HepG2 (cell line): ENCODE results near the gene SOX12. TPM values are rescaled to one million over a fixed set of nuclear protein-coding genes. Genes with fewer than 3 reads are reported as not detected.

Experiments used
- ATF5 ChIP-seq: sonication (generic); formaldehyde crosslinking; IDR thresholded peaks from 2 replicates; pipeline ENCODE4 v1.4.0; 2020; ENCODE audit warnings: mild to moderate bottlenecking, low read depth, missing genetic modification reagents
- CREB1 ChIP-seq, 2 experiments: fragments of 450-650 bp in 1 of 2; IDR thresholded peaks; 2 replicates each; pipeline ENCODE4 v1.6.1; 2016 to 2017; ENCODE audit warnings: control low read depth in 1 of 2, mild to moderate bottlenecking in 1 of 2, missing compliant biosample characterization in 1 of 2, missing genetic modification characterization in 1 of 2
- CREBL2 ChIP-seq: sonication (generic); formaldehyde crosslinking; IDR thresholded peaks from 2 replicates; pipeline ENCODE4 v1.8.1; 2023; ENCODE audit warnings: missing genetic modification reagents, mild to moderate bottlenecking, borderline replicate concordance
- ELK4 ChIP-seq: sonication (generic); formaldehyde crosslinking; IDR thresholded peaks from 2 replicates; pipeline ENCODE4 v1.9.0; 2021; ENCODE audit warnings: missing genetic modification reagents, borderline replicate concordance
- GABPA ChIP-seq, 2 experiments: IDR thresholded peaks; 2 replicates each; pipeline ENCODE4 v1.6.1; 2011 to 2016; ENCODE audit warnings: low read depth in 2 of 2, low read length in 1 of 2, missing biosample characterization in 1 of 2, missing genetic modification characterization in 1 of 2
- GLI4 ChIP-seq: sonication (generic); formaldehyde crosslinking; IDR thresholded peaks from 2 replicates; pipeline ENCODE4 v1.5.1; 2020; ENCODE audit warnings: missing genetic modification reagents, mild to moderate bottlenecking, moderate library complexity, borderline replicate concordance
- HNF4A ChIP-seq: sonication (generic); formaldehyde crosslinking; IDR thresholded peaks from 2 replicates; pipeline ENCODE4 v1.4.0; 2020; ENCODE audit warnings: missing genetic modification reagents
- HNRNPL ChIP-seq: fragments of 200-400 bp; formaldehyde crosslinking; IDR thresholded peaks from 2 replicates; pipeline ENCODE4 v1.6.1; 2017; ENCODE audit warnings: mild to moderate bottlenecking, low read depth, low read length
- HOXA7 ChIP-seq: sonication (generic); formaldehyde crosslinking; IDR thresholded peaks from 2 replicates; pipeline ENCODE4 v1.8.1; 2022; ENCODE audit warnings: mild to moderate bottlenecking, missing genetic modification reagents, moderate library complexity
- HOXA9 ChIP-seq: sonication (generic); formaldehyde crosslinking; IDR thresholded peaks from 2 replicates; pipeline ENCODE4 v1.8.1; 2022; ENCODE audit warnings: missing genetic modification reagents, mild to moderate bottlenecking, moderate library complexity, borderline replicate concordance
- KLF9 ChIP-seq: IDR thresholded peaks from 2 replicates; pipeline ENCODE4 v1.6.1; 2016; ENCODE audit warnings: low read depth
- MIER2 ChIP-seq: IDR thresholded peaks from 2 replicates; pipeline ENCODE4 v1.6.1; 2016; ENCODE audit warnings: missing biosample characterization, missing genetic modification reagents
- MYNN ChIP-seq: sonication (generic); formaldehyde crosslinking; IDR thresholded peaks from 2 replicates; pipeline ENCODE4 v1.4.0; 2020; ENCODE audit warnings: mild to moderate bottlenecking, low read depth, missing genetic modification reagents
- REXO4 ChIP-seq: sonication (generic); formaldehyde crosslinking; IDR thresholded peaks from 2 replicates; pipeline ENCODE4 v1.8.0; 2022; ENCODE audit warnings: missing genetic modification reagents, mild to moderate bottlenecking, borderline replicate concordance
- RNF2 ChIP-seq: fragments of 450-650 bp; conservative IDR thresholded peaks from 2 replicates; pipeline ENCODE4 v1.6.1; 2016; ENCODE audit warnings: low read depth
- RXRA ChIP-seq: sonication (generic); formaldehyde crosslinking; IDR thresholded peaks from 2 replicates; pipeline ENCODE4 v1.5.1; 2020; ENCODE audit warnings: missing genetic modification reagents
- SAFB2 ChIP-seq: sonication (generic); formaldehyde crosslinking; IDR thresholded peaks from 2 replicates; pipeline ENCODE4 v1.5.1; 2020; ENCODE audit warnings: missing genetic modification reagents, low read depth, mild to moderate bottlenecking, borderline replicate concordance
- TGIF2 ChIP-seq: IDR thresholded peaks from 2 replicates; pipeline ENCODE4 v1.6.1; 2016; ENCODE audit warnings: control low read depth, missing compliant biosample characterization
- TOE1 ChIP-seq: sonication (generic); formaldehyde crosslinking; IDR thresholded peaks from 2 replicates; pipeline ENCODE4 v1.4.0; 2020; ENCODE audit warnings: mild to moderate bottlenecking, missing genetic modification reagents
- WIZ ChIP-seq: sonication (generic); formaldehyde crosslinking; IDR thresholded peaks from 2 replicates; pipeline ENCODE4 v1.5.1; 2020; ENCODE audit warnings: mild to moderate bottlenecking, missing genetic modification reagents
- ZC3H4 ChIP-seq: sonication (generic); formaldehyde crosslinking; IDR thresholded peaks from 2 replicates; pipeline ENCODE4 v1.4.0; 2020; ENCODE audit warnings: missing genetic modification reagents, borderline replicate concordance
- ZNF160 ChIP-seq: sonication (generic); formaldehyde crosslinking; IDR thresholded peaks from 2 replicates; pipeline ENCODE4 v1.8.0; 2022; ENCODE audit warnings: mild to moderate bottlenecking, inconsistent platforms, missing genetic modification reagents
- ZNF235 ChIP-seq: sonication (generic); formaldehyde crosslinking; IDR thresholded peaks from 2 replicates; pipeline ENCODE4 v1.8.1; 2023; ENCODE audit warnings: mild to moderate bottlenecking, missing genetic modification reagents, borderline replicate concordance
- ZNF264 ChIP-seq: sonication (generic); formaldehyde crosslinking; IDR thresholded peaks from 2 replicates; pipeline ENCODE4 v1.4.0; 2020; ENCODE audit warnings: missing genetic modification reagents
- ZSCAN20 ChIP-seq: sonication (generic); formaldehyde crosslinking; IDR thresholded peaks from 2 replicates; pipeline ENCODE4 v1.4.0; 2020; ENCODE audit warnings: missing genetic modification reagents, mild to moderate bottlenecking, borderline replicate concordance
- ZXDC ChIP-seq: sonication (generic); formaldehyde crosslinking; IDR thresholded peaks from 2 replicates; pipeline ENCODE4 v1.5.0; 2020; ENCODE audit warnings: mild to moderate bottlenecking, missing genetic modification reagents
- polyA plus RNA-seq, 8 experiments: library from polyadenylated mRNA; depleted of rRNA in 3 of 8; stranded (reverse) in 7 of 8; unstranded in 1 of 8; fragments of >200 nt; fragmentation: Illumina TruSeq in 4 of 8; extraction: Trizol in 4 of 8; gene quantifications; 2 replicates each; pipeline versions ENCODE4 v1.2.1 to v1.2.3, GENCODE V29; 2011 to 2016; ENCODE audit warnings: low read depth in 4 of 8, missing spikeins in 1 of 8, mixed read lengths in 1 of 8; ENCODE audit not compliant: insufficient read depth in 1 of 8
- total RNA-seq, 5 experiments: library from RNA; depleted of rRNA; stranded (reverse); fragments of >200 nt; fragmentation: Illumina TruSeq; extraction: Trizol; gene quantifications; 2 replicates each; pipeline ENCODE4 v1.2.3, GENCODE V29; 2016; ENCODE audit warnings: low read depth in 1 of 5

SOX12 gene
- total and polyA plus RNA-seq, 2 of the 13 experiments (the other 11 are each of a cell fraction or from before 2014, with no cell fraction given) = 10.0 to 18.7 TPM

GRCh38 chr20:325889-326644 is 715 bp downstream of the SOX12 start (continued):
- no peak; the same call in none of the 2 replicates for TF ChIP-seq GLI4
- TF ChIP-seq WIZ (CRISPR knock-in tag) = 0 out of 2 replicates have a peak, but pooled peaks have one; percentile 1
- TF ChIP-seq HOXA7 (CRISPR knock-in tag) = no peak
- TF ChIP-seq GABPA (IDR thresholded peaks at IDR 0.05; ENCODE audit: low read depth, low read length) = no peak
- no peak for TF ChIP-seq GABPA (CRISPR knock-in tag; IDR thresholded peaks at IDR 0.05; ENCODE audit: low read depth)
- TF ChIP-seq ZC3H4 = no peak
- 0 out of 2 replicates have a peak, but pooled peaks have one; percentile 5 for TF ChIP-seq ZXDC
- TF ChIP-seq REXO4 (CRISPR knock-in tag) = no peak
- TF ChIP-seq MIER2 = no peak
- no peak for TF ChIP-seq HNRNPL
- no peak; the same call in 1 of the 2 replicates for TF ChIP-seq RNF2
- TF ChIP-seq SAFB2 (CRISPR knock-in tag) = no peak; the same call in 1 of the 2 replicates
- TF ChIP-seq RXRA = no peak
- TF ChIP-seq CREB1 (IDR thresholded peaks at IDR 0.05) = no peak
- no peak for TF ChIP-seq CREB1 (CRISPR knock-in tag; IDR thresholded peaks at IDR 0.05)
- no peak for TF ChIP-seq MYNN
- TF ChIP-seq ZNF160 (CRISPR knock-in tag) = no peak
- TF ChIP-seq TOE1 = no peak
- no peak for TF ChIP-seq ATF5 (CRISPR knock-in tag)
- no peak for TF ChIP-seq ELK4 (CRISPR knock-in tag)
- TF ChIP-seq HNF4A (CRISPR knock-in tag) = no peak
- peak; percentile 98 for TF ChIP-seq ZNF235 (CRISPR knock-in tag)
- TF ChIP-seq ZNF264 = no peak
- TF ChIP-seq ZSCAN20 = no peak
- TF ChIP-seq TGIF2 (CRISPR knock-in tag) = no peak
- TF ChIP-seq CREBL2 (CRISPR knock-in tag) = no peak
- no peak for TF ChIP-seq KLF9
- TF ChIP-seq HOXA9 = peak; percentile 27; the same call in 1 of the 2 replicates
